ENCODE results near the gene GLP1R.

DNA sequence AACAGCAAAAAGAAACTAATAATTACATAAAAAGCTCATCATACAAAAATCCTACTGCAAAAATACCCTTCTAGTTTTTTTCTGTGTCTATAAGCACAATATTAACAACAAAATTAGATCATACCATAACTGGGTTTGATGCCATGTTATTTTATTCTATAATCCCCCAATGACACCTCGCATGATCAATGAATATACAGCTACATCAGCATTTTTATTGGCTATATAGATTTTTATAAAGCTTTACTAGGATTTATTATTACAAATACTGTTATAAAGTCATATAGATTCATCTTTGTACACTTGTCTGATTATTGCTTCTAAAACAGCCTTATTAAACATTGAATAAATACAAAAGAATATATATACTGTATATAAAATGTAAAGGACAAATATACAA lies 45.1 kb upstream of the GLP1R start:
- TF ChIP-seq CTCF (optimal IDR thresholded peaks at IDR 0.05 in 1 of 3, IDR thresholded peaks at IDR 0.05 in 1 of 3, conservative IDR thresholded peaks at IDR 0.05 in 1 of 3; ENCODE audit: extremely low read depth in 1 of 3, insufficient read depth in 2 of 3, low read length in 3 of 3) (no peak), EZH2 (IDR thresholded peaks at IDR 0.05; ENCODE audit: low read length) (no peak)

All from keratinocyte (primary cell).